ENCODE results near the gene MYOZ3.

Gene MYOZ3

GRCh38 chr5:150658699-150659265 is 2.3 kb upstream of the MYOZ3 start:
- in situ Hi-C loops (cut with MboI; ENCODE audit: low sequenced_read_pairs): no loop called here

- in situ Hi-C loops (cut with MboI; ENCODE audit: low sequenced_read_pairs): no loop called here
These were observed 1.5 kb upstream of the MYOZ3 start for GRCh38 chr5:150659360-150660107.

- in situ Hi-C loops (cut with MboI; ENCODE audit: low sequenced_read_pairs): no loop called here
These were observed 781 bp upstream of the MYOZ3 start for GRCh38 chr5:150660108-150660831.

GRCh38 chr5:150661821-150662596 is 958 bp downstream of the MYOZ3 start:
- in situ Hi-C loops (cut with MboI; ENCODE audit: low sequenced_read_pairs): no loop called here

- in situ Hi-C loops (cut with MboI; ENCODE audit: low sequenced_read_pairs): no loop called here
These were observed 1.9 kb downstream of the MYOZ3 start for GRCh38 chr5:150662731-150663516.

- in situ Hi-C loops (cut with MboI; ENCODE audit: low sequenced_read_pairs): no loop called here
These were observed 2.9 kb downstream of the MYOZ3 start for GRCh38 chr5:150663936-150664335.

GRCh38 chr5:150665044-150665443 is 4.0 kb downstream of the MYOZ3 start:
- in situ Hi-C loops (cut with MboI; ENCODE audit: low sequenced_read_pairs): no loop called here

- in situ Hi-C loops (cut with MboI; ENCODE audit: low sequenced_read_pairs): no loop called here
These were observed 9.4 kb downstream of the MYOZ3 start for GRCh38 chr5:150670275-150670947.

GRCh38 chr5:150670948-150671310 is 9.9 kb downstream of the MYOZ3 start:
- in situ Hi-C loops (cut with MboI; ENCODE audit: low sequenced_read_pairs): no loop called here

GRCh38 chr5:150671509-150672236 is 10.6 kb downstream of the MYOZ3 start:
- in situ Hi-C loops (cut with MboI; ENCODE audit: low sequenced_read_pairs): no loop called here

- in situ Hi-C loops (cut with MboI; ENCODE audit: low sequenced_read_pairs): no loop called here
These were observed 11.3 kb downstream of the MYOZ3 start for GRCh38 chr5:150672237-150672883.

- in situ Hi-C loops (cut with MboI; ENCODE audit: low sequenced_read_pairs): no loop called here
These were observed 11.8 kb downstream of the MYOZ3 start for GRCh38 chr5:150672884-150673275.

- in situ Hi-C loops (cut with MboI; ENCODE audit: low sequenced_read_pairs): no loop called here
These were observed 13.3 kb downstream of the MYOZ3 start for GRCh38 chr5:150674341-150674821.

GRCh38 chr5:150675069-150675468 is 14.0 kb downstream of the MYOZ3 start:
- in situ Hi-C loops (cut with MboI; ENCODE audit: low sequenced_read_pairs): no loop called here

- in situ Hi-C loops (cut with MboI; ENCODE audit: low sequenced_read_pairs): no loop called here
These were observed 15.5 kb downstream of the MYOZ3 start for GRCh38 chr5:150676578-150676977.

- in situ Hi-C loops (cut with MboI; ENCODE audit: low sequenced_read_pairs): no loop called here
These were observed 28.1 kb downstream of the MYOZ3 start for GRCh38 chr5:150689120-150689519.

- in situ Hi-C loops (cut with MboI; ENCODE audit: low sequenced_read_pairs): no loop called here
These were observed 29.7 kb downstream of the MYOZ3 start for GRCh38 chr5:150690760-150691159.

- in situ Hi-C loops (cut with MboI; ENCODE audit: low sequenced_read_pairs): no loop called here
These were observed 31.2 kb downstream of the MYOZ3 start for GRCh38 chr5:150692276-150692675.

- in situ Hi-C loops (cut with MboI; ENCODE audit: low sequenced_read_pairs): no loop called here
These were observed 33.6 kb downstream of the MYOZ3 start for GRCh38 chr5:150694612-150695011.
